CD4-positive, alpha-beta T cell treated with Interleukin-17A for 1 hour (primary cell): ENCODE measurements around the gene FCHSD2.
"Not testable (repeated sequence)": the region's sequence is repeated elsewhere in the genome, so short reads cannot be mapped to it uniquely, and the experiment has no call there.

ENCODE experiments used
- DNase-seq: peaks from one replicate; pipeline ENCODE4 v3.0.0-alpha.2; 2020

FCHSD2 gene

DNA sequence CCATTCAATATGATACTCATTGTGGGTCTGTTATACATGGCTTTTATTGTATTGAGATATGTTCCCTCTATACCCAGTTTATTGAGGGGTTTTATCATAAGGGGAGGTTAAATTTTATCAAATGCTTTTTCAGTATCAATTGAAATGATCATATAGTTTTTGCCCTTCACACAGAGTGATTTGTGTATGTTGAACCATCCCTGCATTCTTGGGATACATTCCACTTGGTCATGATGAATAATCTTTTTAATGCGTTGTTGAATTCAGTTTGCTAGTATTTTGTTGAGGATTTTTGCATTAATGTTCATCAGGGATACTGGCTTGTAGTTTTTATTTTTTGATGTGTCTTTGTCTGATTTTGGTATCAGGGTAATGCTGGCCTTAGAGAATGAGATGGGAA lies 229.9 kb downstream of the FCHSD2 start:
- no peak for DNase-seq

DNA sequence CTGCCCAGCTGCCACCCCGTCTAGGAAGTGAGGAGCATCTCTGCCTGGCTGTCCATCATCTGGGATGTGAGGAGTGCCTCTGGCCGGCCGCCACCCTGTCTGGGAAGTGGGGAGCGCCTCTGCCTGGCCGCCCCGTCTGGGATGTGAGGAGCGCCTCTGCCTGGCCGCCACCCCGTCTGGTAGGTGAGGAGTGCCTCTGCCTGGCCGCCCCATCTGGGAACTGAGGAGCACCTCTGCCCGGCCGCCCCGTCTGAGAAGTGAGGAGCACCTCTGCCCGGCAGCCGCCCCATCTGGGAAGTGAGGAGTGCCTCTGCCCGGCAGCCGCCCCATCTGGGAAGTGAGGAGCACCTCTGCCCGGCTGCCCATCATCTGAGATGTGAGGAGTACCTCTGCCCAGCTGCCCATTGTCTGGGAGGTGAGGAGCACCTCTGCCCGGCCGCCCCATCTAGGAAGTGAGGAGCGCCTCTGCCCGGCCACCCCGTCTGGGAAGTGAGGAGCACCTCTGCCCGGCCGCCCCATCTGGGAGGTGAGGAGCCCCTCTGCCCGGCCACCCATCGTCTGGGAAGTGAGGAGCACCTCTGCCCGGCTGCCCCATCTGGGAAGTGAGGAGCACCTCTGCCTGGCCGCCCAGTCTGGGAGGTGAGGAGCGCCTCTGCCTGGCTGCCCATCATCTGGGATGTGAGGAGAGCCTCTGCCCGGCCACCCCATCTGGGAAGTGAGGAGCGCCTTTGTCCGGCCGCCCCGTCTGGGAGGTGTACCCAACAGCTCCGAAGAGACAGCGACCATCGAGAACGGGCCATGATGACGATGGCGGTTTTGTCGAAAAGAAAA lies 232.3 kb downstream of the FCHSD2 start:
- not testable (repeated sequence) for DNase-seq

DNA sequence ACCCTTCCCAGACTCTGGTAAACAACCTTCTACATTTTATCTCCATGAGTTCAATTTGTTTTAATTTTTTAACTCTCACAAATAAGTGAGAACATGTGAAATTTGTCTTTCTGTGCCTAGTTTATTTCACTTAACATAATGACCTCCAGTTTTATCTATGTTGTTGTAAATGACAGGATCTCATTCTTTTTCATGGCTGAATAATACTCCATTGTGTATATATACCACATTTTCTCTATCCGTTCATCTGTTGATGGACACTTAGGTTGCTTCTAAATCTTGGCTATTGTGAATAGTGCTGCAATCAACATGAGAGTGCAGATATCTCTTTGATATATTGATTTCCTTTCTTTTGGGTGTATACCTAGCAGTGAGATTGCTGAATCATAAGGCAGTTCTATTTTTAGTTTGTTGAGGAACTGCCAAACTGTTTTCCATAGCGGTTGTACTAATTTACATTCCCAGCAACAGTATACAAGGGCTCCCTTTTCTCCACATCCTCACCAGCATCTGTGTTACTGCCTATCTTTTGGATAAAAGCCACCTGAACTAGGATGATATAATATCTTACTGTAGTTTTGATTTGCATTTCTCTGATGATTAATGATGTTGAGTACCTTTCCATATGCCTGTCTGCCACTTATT lies 234.0 kb downstream of the FCHSD2 start:
- DNase-seq, result no peak

DNA sequence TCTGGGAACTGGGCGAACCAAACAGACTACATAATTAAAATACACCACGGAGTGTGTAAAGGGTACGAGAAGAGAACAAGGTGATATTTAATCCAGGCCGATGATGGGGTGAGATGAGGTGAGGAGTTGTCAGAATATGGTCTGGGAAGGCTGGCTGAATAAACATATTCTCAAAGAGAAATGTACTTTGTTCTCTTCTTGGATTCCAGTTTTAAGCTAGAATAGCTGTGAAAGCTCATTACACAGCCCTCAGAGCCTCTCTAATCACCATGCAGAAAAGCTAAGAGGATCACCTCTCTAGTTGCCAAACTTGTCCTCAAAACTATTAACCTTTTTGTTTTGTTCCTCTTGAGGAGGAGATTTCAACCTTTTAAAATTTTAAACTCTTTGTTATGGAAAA lies 238.1 kb downstream of the FCHSD2 start:
- no peak for DNase-seq

- DNase-seq, result no peak
Observed at GRCh38 chr11:72901374-72901773, 240.7 kb downstream of the FCHSD2 start.

DNA sequence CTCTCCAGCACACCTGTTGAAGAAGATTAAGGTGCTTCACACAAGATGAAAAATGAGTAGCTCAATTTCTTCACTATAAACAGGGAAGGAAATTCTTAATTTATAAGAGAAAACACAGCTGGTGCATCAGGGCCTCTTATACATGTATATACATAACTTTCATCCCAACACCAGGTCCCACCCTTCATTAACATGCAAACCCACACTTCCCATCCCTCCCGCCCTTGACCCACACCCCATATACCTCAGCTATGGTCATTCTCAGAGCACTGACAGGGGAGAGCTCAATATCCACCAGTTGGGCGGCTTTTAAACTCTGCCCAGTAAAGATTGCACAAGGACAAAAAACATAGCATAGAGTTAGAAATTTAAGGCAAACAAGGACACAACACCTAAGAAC lies 242.1 kb downstream of the FCHSD2 start:
- no peak for DNase-seq

DNA sequence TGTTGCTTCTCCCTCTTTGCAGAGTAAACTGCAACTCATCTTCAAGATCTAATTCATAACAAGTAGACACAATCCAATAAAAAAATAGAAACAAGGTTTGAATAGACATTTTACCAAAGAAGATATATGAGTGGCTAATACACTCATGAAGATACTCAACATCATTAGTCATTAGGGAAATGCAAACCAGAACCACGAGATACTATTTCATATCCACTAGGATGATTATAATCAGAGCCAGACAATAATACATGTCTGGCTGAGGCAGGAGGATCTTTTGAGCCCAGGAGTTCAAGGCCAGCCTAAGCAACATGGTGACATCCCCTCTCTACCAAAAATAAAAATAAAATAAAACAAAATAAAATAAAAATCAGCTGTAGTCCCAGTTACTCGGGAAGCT lies 242.9 kb downstream of the FCHSD2 start:
- DNase-seq, result no peak

DNA sequence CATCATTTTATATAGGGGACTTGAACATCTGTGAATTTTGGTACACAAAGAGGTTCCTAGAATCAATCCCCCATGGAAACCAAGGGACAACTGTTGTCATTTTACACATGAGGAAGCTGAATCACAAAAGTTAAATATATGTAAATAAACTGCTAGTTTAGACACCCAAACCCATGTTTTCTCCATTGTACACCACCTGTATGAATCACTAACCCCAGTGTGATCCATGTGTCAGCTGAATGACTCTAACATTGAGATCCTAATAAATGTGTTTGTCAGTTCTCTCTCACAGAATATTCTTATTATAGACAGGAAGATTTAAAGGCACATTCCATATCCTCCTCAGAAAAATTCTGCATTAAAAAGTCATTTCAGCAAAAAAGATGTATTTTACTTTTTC lies 244.6 kb downstream of the FCHSD2 start:
- DNase-seq, result no peak

- no peak for DNase-seq
Observed at GRCh38 chr11:72896431-72896830, 245.7 kb downstream of the FCHSD2 start.

DNA sequence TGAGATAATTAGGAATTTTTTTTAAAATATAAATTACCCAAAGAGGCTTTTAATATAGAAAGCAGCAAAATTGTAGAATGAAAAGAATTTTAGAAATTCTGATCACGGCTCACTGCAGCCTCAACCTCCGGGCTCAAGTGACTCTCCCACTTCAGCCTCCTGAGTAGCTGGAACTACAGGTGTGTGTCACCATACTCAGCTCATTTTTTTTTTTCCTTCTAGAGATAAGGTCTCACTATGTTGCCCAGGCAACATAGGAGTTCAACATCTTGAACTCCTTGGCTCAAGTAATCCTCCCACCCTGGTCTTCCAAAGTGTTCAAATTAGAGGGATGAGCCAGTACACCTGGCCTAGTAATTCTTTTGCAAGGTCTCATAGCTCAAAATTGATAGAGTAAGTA lies 251.2 kb downstream of the FCHSD2 start:
- no peak for DNase-seq

- DNase-seq, result no peak
Observed at GRCh38 chr11:72886619-72887018, 255.5 kb downstream of the FCHSD2 start.

GRCh38 chr11:72885749-72886609 lies 256.1 kb downstream of the FCHSD2 start:
- DNase-seq, result no peak

GRCh38 chr11:72876147-72876546 lies 266.0 kb downstream of the FCHSD2 start:
- DNase-seq, result no peak

GRCh38 chr11:72875736-72876135 lies 266.4 kb downstream of the FCHSD2 start:
- DNase-seq, result no peak

GRCh38 chr11:72872012-72872411 lies 270.1 kb downstream of the FCHSD2 start:
- no peak for DNase-seq

GRCh38 chr11:72871119-72871518 lies 271.0 kb downstream of the FCHSD2 start:
- DNase-seq, result no peak

- DNase-seq, result no peak
Observed at GRCh38 chr11:72869831-72870230, 272.3 kb downstream of the FCHSD2 start.

DNA sequence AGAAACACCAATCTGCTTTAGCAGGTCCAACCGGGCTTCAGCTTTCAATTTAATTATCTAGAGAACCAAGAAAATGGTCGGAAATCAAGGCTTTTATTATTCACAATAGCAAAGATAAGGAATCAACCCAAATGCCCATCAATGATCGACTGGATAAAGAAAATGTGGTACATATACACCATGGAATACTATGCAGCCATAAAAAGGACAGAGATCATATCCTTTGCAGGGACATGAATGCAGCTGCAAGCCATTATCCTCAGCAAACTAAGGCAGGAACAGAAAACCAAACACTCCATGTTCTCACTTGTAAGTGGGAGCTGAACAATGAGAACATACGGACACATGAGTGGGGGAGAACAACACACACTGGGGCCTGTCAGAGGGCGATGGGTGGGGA lies 274.1 kb downstream of the FCHSD2 start:
- DNase-seq, result no peak

GRCh38 chr11:72864702-72865655 lies 277.1 kb downstream of the FCHSD2 start:
- no peak for DNase-seq

GRCh38 chr11:72863916-72864315 lies 278.2 kb downstream of the FCHSD2 start:
- DNase-seq, result no peak

DNA sequence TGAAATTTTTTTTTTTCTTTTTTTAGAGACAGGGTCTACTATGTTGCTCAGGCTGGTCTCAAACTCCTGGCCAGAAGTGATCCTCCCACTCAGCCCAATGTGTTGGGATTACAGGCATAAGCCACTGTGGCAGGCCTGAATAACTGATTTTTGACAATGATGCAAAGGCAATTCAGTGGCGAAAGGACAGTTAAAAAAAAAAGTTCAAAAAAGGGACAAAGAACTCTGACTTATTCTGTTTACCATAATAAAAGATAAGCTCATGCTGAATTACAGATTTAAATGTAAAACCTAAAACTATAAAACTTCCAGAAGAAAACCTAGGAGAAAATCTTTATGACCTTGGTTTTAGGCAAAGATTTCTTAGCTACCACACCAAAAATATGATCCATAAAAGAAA lies 279.0 kb downstream of the FCHSD2 start:
- DNase-seq, result no peak

DNA sequence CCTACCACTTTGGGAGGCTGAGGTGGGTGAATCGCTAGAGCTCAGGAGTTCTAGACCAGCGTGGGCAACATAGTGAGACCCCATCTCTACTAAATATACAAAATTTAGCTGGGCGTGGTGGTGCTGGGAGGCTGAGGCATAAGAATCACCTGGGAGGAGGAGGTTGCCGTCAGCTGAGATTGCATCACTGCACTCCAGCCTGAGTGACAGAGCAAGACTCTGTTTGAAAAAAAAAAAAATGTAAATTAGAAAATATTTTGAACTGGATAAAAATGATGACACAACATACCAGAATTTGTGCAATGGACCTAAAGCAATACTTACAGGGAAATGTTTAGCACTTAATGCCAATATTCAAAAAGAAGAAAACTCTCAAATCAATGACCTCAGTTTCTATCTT lies 281.5 kb downstream of the FCHSD2 start:
- DNase-seq, result no peak
